ENCODE measurements around the gene FGFRL1. TPM values are rescaled to one million over a fixed set of nuclear protein-coding genes. Genes with fewer than 3 reads are reported as not detected.

The FGFRL1 gene
- total and polyA plus RNA-seq, 2 of the 13 experiments (the other 11 are each of a cell fraction or from before 2014, with no cell fraction given) = 19.1 to 30.6 TPM

DNA sequence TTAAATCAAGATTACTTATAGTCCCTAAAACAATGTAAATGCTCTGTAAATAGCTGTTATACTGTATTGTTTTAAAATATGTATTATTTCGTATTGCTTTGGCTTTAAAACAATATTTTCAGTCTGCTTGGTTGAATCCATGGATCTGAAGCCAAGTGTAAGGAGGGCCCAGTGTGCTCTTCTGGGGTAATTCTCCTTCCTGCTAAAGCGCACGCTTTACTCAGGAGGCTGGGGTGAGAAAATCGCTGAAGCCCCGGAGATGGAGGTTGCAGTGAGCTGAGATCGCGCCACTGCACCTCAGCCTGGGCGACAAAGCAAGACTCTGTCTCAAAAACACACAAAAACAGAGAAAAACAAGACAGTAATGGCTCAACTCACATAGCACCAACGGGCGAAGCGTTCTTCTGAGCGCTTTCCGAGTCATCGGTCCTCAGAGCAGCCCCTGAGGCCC is 25.0 kb upstream of the FGFRL1 start (continued):
- TF ChIP-seq, protein P1, sequence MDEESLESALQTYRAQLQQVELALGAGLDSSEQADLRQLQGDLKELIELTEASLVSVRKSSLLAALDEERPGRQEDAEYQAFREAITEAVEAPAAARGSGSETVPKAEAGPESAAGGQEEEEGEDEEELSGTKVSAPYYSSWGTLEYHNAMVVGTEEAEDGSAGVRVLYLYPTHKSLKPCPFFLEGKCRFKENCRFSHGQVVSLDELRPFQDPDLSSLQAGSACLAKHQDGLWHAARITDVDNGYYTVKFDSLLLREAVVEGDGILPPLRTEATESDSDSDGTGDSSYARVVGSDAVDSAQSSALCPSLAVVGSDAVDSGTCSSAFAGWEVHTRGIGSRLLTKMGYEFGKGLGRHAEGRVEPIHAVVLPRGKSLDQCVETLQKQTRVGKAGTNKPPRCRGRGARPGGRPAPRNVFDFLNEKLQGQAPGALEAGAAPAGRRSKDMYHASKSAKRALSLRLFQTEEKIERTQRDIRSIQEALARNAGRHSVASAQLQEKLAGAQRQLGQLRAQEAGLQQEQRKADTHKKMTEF (CRISPR knock-in tag; IDR thresholded peaks at IDR 0.05) = 0 out of 2 replicates have a peak, but pooled peaks have one; percentile 16
- TF ChIP-seq, protein P2, sequence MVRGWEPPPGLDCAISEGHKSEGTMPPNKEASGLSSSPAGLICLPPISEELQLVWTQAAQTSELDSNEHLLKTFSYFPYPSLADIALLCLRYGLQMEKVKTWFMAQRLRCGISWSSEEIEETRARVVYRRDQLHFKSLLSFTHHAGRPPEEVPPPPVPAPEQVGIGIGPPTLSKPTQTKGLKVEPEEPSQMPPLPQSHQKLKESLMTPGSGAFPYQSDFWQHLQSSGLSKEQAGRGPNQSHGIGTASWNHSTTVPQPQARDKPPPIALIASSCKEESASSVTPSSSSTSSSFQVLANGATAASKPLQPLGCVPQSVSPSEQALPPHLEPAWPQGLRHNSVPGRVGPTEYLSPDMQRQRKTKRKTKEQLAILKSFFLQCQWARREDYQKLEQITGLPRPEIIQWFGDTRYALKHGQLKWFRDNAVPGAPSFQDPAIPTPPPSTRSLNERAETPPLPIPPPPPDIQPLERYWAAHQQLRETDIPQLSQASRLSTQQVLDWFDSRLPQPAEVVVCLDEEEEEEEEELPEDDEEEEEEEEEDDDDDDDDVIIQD (CRISPR knock-in tag; IDR thresholded peaks at IDR 0.05; ENCODE audit: low read depth) = no peak
- TF ChIP-seq ZNF234 (CRISPR knock-in tag; conservative IDR thresholded peaks at IDR 0.05) (0 out of 2 replicates have a peak, but pooled peaks have one; percentile 32), SIX1 (CRISPR knock-in tag; IDR thresholded peaks at IDR 0.05; ENCODE audit: borderline replicate concordance) (peak; percentile 28; the same call in 1 of the 2 replicates), ZNF614 (CRISPR knock-in tag; IDR thresholded peaks at IDR 0.05; ENCODE audit: borderline replicate concordance) (peak; percentile 16; the same call in 1 of the 2 replicates), CEBPG (CRISPR knock-in tag; IDR thresholded peaks at IDR 0.05) (no peak), KAT2B (IDR thresholded peaks at IDR 0.05; ENCODE audit: borderline replicate concordance, low read depth, low read length) (no peak), RORA (CRISPR knock-in tag; IDR thresholded peaks at IDR 0.05) (peak; percentile 17; the same call in 1 of the 2 replicates)
- TF ChIP-seq, protein P3, sequence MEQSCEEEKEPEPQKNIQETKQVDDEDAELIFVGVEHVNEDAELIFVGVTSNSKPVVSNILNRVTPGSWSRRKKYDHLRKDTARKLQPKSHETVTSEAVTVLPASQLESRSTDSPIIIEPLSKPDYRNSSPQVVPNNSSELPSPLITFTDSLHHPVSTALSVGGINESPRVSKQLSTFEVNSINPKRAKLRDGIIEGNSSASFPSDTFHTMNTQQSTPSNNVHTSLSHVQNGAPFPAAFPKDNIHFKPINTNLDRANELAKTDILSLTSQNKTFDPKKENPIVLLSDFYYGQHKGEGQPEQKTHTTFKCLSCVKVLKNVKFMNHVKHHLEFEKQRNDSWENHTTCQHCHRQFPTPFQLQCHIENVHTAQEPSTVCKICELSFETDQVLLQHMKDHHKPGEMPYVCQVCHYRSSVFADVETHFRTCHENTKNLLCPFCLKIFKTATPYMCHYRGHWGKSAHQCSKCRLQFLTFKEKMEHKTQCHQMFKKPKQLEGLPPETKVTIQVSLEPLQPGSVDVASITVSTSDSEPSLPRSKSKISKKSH (CRISPR knock-in tag; IDR thresholded peaks at IDR 0.05; ENCODE audit: borderline replicate concordance) = 0 out of 2 replicates have a peak, but pooled peaks have one; percentile 4
- TF ChIP-seq, protein P4, sequence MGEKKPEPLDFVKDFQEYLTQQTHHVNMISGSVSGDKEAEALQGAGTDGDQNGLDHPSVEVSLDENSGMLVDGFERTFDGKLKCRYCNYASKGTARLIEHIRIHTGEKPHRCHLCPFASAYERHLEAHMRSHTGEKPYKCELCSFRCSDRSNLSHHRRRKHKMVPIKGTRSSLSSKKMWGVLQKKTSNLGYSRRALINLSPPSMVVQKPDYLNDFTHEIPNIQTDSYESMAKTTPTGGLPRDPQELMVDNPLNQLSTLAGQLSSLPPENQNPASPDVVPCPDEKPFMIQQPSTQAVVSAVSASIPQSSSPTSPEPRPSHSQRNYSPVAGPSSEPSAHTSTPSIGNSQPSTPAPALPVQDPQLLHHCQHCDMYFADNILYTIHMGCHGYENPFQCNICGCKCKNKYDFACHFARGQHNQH (CRISPR knock-in tag; IDR thresholded peaks at IDR 0.05) = 0 out of 2 replicates have a peak, but pooled peaks have one; percentile 14

All from HepG2 (cell line).